Ammon's horn (tissue), 1 donor: ENCODE data around the gene GTF3C4.
"Not testable (repeated sequence)": the region's sequence is repeated elsewhere in the genome, so short reads cannot be mapped to it uniquely, and the experiment has no call there.

ENCODE experiments used
- DNase-seq: peaks from one replicate; pipeline ENCODE4 v3.0.0-alpha.2; 2016; ENCODE audit warnings: low spot score

Gene GTF3C4

DNA sequence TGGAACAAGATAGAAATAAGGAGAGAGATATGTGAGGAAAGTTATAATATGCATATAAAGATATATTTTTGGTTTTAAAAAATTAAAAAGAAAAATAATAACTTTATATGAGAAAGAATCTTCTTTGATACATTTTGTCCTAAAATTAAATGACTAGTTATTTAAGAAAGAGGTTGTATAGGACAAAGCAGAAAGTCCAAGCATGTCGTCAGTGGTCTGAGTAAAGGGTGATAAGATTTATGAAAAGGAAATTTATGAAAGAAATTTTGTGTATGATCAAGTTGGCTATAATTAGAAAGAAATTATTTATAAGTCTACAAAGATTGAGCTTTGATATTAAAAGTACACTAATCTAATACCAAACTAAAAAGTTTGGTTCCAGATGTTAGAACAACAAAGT is 32.0 kb downstream of the GTF3C4 start:
- DNase-seq: no peak

DNA sequence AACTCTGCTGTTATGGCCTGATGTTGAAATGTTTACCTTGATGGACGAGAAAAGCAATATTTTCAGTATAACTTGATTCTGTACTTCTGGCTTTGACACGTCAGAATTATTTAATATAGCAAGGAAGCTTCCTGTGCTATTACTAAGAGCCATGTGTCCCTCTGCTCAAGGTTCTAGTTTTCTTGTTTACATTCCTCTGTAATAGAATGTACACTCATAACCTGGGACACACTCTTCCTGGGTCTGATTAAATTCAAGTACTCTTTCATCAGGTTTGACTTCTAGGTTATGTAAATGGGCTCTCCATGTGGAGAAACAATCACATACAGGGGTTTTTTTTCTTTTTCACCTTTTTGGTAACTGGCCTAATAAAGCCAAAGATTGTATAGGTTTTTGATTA is 33.1 kb downstream of the GTF3C4 start:
- DNase-seq: no peak

DNA sequence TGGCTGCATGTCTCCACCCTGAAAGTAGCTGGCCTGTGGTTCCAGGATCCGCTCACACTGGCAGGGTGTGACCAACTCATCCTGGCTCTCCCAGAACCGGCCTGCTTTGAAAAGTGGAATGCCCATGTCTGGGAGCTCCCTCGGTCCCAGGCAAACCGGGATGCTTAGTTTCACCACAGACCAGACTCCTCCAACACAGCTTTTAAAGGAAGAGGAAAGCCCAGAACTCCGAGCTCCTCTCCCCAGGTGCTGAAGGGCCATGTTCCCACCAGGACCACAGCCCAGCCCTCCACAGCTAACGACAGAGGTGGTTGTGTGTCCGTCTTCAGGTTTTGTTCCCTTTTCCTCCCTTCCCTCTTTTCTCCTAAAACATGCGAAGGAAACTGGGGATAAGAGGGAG is 38.0 kb downstream of the GTF3C4 start:
- no peak for DNase-seq

DNA sequence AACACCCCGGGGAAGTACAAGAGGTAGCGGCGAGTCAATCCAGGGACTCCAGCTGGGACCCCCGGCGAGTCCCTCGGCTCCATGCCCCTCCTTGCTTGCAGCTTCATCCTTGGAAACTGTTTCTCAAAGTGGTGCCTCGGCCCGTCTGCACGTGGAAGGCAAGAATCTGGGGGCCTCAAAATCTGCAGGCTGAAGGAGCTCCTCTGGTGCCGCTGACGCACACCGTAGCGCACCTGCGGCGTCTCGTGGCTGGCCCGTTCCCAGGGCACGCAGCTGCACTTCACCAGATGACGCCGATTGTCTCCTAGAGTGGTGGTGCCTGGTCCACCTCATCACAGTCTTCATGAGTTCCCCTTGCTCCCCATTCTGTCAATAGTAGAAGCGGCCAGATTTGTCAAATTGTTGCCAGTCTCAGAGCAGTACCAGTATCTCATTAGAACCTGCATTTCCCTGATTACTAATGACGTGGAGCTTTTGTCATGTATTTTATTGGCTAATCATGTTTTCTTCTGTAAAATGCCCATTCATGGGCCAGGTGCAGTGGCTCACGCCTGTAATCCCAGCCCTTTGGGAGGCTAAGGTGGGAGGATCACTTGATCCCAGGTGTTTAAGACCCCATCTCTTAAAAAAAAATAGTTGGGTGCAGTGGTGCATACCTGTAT is 38.6 kb downstream of the GTF3C4 start:
- DNase-seq: no peak

DNA sequence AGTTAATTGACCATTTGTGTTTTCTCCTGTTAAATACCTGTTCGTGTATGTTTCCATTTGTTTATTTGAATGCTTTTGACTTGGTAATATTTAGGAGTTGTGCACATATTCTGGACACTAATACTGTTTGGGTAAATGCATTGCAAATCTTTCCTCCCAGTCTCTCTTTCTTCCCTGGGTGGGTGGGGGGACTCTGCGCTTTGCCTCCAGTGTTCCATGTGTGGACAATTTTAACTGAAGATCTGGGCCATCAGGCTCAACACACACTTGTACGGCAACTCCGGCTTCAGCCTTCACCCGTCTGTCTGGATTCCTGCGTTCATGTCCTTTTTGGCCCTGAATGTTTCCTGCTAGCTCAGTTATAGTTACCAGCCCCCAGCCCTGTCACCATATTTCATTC is 40.1 kb downstream of the GTF3C4 start:
- no peak for DNase-seq

DNA sequence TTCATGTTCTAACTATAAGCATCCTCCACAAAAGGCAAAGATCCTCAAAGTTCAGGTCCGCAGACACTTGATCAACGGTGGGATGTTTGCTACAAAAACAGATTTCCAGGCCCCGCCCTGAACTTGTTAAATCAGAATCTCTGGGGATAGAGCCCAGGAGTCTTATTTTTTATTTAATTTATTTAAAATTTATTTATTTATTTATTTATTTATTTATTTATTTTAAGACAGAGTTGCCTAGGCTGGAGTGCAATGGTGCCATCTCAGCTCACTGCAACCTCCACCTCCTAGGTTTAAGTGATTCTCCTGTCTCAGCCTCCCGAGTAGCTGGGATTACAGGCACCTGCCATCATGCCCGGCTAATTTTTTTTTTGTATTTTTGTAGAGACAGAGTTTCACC is 40.9 kb downstream of the GTF3C4 start:
- not testable (repeated sequence) for DNase-seq

DNA sequence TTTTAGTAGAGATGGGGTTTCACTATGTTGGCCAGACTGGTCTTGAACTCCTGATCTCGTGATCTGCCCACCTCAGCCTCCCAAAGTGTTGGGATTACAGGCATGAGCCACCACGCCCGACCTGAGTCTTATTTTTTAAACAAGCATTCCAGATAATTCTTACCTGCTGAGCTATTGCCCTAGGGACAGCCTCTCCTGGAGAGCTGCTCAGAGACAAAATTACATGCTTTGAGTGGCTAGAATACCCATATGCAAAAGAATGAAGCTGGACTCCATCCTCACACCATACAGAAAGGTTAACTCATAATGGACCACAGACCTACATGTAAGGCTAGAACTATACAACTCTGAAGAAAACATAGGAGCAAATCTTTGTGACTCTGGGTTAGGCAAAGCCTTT is 41.6 kb downstream of the GTF3C4 start:
- no peak for DNase-seq

DNA sequence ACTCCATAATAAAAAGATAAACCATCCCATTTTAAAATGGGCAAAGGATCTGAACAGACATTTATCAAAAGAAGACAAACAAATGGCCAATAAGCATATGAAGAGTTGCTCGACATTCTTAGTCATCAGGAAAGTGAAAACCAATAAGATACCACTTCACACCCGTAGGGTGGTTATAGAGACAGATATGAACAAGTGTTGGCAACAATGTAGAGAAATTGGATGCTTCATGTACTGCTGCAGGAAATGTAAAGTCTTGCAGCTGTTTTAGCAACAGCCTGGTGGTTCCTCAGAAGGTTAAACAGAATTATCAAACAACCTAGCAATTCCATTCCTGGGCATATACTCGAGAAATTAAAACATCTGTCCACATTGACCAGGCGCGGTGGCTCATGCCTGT is 42.5 kb downstream of the GTF3C4 start:
- DNase-seq: no peak

DNA sequence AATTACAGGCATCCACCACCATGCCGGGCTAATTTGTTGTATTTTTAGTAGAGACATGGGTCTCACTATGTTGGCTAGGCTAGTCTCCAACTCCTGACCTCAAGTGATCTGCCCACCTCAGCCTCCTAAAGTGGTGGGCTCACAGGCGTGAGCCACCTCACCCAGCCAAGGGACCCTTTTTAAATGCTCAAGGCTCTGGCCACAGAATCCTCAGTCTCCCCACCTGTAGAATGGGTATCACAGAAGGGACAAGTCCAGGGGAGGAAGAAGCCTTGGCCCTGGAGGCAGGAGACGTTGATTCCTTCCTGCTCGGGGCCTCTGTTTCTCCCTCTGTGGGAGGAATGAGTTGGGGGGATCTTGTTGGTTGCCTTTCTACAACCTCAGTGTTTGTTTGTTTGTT is 45.7 kb downstream of the GTF3C4 start:
- no peak for DNase-seq

DNA sequence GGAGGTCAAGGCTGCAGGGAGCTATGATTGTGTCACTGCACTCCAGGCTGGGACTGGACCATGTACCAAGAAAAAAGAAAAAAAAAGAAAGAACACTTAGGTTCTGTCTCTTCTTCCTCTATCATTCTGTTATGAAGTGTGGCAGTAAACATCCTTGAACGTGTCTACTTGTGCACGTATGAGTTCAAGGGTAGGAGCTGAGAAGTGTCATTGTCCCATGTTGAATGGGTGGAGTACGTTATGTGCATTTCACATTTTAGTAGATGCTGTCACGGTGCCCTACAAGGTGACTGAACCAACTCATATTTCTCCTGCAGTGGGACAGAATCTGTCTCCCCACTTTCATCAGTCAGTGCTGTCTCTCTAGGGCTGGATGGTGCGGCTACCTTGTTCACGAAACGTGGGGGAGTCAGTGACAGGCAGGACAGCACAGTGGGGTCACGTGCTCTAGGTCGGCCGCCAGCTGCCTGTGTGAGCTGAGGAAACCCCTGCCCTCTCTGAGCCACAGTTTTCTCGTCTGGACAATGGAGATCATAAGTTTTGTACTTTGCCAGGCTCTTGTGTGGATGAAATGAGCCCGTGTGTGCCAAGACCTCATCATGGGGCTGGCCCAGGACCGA is 47.2 kb downstream of the GTF3C4 start:
- DNase-seq: no peak

DNA sequence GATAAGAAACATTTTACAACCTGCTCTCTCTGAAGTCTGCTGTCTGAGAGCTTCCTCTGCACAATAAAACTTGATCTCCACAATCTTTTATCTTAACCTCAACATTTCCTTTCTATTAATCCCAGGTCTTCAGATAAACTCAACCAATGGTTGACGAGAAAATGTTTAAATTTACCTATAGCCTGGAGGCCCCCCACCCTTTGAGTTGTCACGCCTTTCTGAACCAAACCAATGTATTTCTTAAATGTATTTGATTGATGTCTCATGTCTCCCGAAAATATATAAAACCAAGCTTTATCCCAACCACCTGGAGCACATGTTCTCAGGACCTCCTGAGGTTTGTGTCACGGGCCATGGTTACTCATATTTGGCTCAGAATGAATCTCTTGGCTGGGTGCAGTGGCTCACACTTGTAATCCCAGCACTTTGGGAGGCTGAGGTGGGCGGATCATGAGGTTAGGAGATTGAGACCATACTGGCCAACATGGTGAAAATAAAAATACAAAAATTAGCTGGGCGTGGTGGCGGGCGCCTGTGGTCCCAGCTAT is 48.2 kb downstream of the GTF3C4 start:
- DNase-seq: not testable (repeated sequence)

DNA sequence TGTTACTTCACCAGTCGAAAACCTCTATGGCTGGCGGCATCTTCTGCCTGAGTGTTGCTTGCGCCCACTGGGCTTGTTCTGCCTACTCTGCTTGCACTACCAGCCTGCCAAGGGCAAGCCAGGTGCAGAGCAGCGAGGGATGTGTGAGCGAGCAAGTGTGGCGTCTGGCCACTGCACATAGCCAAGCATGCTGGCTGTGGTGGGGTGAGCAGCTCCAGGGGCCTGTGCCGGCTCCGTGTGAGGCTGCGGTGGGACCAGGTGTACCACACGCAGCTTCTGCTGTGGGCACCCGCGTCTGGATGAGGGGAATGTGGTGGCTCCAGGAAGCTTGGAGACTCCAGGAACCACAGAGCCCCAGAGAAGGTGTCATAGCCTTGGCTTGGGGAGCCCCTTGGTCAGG is 51.4 kb downstream of the GTF3C4 start:
- no peak for DNase-seq

DNA sequence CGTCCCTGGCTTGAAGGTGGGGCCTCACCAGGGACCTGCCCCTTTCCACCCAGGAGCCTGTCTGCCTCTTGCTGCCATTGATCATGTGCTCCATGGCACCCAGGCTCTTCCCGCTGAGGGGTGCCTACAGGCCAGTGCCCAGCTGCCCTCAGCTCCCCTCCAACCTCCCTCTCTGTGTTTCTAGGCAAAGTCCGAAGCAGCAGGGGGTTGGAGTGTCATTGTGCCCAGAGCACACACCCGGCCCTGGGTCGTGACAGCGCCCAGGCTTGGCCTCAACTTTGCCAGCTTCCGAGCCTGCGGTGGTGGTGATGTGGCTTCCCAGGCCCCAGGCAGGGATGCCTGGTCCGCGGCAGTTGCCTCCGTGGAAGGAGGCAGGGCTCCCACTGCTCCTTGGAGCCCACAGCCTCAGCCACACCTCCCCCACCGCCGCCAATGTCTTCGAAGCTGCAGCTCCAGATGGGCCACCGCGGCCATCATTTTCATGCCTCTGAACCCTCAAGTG is 52.4 kb downstream of the GTF3C4 start:
- no peak for DNase-seq

DNA sequence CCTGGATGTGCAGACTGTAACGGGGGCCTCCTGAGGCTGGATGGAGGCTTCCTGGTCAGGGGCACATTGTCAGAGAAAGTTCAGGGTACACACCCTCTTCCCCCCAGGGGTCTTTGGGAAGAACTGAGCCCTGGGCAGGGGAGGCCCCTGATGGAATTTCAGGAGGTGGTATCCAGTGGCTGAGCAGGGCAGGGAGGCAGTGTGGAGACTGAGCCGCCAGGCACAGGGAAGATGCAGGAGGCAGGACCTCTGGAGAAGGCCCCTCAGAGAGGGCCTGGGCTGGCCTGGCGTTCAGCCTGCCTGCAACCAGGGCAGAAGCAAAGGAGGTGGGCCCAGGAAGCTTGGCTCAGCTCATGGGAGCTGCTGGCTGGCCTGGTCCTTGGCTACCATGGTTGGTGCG is 53.5 kb downstream of the GTF3C4 start:
- DNase-seq: no peak

DNA sequence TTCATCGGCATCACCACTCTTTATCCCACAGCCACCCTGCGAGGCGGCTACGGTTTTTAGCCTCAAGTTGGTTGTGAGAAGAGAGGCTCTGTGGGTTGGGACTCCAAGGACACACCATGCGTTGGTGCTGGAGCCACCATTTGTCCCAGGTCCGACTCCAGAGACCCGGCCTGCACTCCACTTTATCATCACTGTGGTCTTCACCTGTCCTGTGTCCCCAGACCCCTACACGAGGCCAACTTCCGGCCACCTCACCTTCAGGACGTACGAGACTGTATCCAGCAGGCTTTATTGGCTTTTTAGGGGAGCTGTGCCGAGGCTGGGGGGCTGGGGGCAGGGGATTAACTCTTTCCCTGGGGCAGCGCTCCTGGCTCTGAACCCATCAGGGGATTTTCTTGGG is 55.0 kb downstream of the GTF3C4 start:
- no peak for DNase-seq

DNA sequence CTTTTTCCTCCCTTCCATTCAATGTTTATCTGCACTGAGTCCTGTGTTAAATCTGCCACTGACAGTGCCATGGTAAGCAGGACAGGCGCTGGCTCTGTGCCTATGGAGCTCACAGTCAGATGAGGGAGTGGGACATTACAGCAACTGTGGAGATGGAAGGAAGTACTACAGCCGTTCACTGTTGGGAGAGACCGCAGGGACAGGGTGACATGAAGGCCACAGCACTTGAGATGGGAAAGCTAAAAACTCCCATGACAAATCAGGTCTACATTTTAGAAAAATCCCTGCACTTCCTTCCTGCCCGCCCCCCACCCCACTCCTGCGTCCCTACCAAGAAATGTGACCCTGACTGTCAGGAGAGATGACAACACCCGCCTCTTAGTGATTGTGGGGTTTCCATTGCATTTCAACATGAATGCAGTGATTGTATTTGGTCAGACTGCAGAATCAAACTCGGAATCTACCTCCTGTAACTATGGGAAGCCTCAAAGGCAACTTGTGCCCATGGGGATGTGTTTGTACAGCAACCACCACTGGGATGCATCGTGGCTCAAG is 56.4 kb downstream of the GTF3C4 start:
- DNase-seq: no peak

DNA sequence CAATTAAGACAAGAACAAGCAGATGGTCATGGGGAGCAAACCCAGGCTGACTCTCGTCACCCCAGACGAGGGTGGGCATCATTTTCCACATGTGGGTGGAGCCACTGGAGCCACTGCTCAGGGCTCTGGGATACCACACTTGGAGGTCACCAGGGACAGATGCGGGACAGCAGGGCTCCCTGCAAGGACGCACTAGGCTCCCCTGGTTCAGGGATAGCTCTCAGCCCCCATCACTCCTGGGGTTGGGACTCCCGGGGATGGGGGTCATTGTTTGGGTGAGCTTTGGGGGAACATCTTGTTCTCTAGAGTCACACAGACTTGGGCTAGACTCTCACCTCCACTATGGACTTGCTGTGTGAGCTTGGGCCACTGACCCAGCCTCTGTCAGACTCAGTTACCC is 57.8 kb downstream of the GTF3C4 start:
- no peak for DNase-seq

DNA sequence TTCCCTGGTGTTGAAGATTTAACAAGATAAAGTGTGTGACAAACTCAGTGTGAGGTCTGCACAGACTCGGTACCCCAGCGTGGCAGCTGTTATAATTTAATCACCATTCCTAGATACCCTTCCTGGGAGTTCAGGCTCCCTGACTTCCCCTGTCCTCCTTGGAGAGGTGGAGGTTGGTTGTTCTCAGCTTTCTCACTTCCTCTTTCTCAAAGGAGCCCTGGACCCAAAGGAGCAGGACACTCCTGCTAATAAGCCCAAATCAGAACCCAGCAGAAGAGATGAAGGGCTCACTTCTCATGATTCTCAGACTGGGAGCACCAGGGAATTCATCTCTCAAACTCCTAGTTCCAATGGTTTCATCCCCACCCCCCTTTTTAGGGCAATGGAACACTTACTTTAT is 58.2 kb downstream of the GTF3C4 start:
- DNase-seq: no peak

DNA sequence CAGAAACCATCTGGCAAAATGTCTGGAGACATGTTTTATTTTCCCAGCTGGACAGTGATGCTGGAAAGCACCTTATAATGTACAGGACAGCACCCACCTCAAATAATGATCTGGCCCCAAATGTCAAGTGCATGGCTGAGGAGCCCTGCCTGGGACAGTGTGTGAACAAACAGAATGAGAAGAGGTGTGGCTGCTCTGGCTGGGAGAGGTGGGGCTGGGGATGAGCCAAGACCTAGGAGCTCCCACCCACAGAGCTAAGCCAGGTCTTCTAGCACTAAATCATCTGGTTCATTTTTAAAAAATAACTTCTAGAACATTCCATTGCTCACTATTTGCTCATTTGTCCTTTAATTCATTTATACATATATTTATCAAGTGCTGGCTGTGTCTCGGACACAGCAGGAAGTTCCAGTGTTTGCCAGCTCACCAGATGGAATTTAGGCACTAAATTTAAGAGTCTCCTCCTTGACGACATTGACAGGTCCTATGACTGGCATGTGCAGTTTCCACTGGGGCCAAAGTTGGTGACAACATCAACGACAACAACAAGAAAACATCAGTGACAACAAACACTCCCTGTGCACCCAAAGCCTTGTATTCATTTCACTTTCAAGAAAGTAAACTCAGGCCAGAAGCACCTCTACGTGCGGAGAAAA is 59.1 kb downstream of the GTF3C4 start:
- no peak for DNase-seq

DNA sequence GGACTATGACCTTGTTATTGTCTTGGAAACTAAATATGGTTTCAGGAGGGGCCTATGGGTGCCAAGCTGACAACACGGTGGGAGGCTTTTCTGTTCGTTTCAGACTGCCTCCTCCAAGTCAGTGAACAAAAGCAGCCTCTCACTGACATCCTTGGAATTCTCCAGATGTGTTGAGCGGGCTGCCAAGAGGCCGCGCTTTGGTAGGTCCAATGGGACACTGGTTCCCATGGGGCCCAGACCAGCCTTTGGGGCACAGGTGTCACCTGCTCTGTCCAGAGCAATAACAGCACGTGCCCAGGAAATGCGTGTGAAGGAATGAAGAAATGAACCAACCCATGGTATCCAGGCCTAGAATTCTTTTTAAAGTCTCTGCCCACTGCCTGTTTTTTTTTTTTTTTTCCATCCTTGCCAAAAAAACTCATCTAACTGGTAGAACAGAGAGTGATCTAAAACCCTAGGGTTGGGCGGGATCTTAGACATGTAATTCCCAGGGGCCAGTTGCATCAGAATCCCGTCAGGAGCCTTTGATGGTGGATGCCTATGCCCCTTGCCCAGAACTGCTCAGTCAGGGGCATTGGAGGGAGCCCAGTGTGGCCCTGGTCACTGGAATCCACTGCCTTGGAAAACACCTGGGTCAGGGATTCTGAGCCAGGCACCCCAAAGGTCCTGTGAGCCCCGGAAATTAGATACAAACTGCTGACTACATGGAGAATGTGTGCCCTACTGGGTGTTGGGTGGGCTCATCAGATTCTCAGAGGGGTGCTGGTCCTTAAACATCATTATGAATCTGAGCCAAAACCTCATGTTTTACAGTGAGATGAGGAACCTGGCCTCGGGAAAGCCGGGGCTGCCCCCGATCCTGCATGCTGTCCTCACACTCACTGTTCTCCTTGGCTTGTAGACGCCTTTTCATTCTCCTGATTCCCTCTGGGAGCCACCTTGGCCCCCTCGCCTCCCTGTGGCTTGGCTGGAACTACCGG is 60.1 kb downstream of the GTF3C4 start:
- no peak for DNase-seq

DNA sequence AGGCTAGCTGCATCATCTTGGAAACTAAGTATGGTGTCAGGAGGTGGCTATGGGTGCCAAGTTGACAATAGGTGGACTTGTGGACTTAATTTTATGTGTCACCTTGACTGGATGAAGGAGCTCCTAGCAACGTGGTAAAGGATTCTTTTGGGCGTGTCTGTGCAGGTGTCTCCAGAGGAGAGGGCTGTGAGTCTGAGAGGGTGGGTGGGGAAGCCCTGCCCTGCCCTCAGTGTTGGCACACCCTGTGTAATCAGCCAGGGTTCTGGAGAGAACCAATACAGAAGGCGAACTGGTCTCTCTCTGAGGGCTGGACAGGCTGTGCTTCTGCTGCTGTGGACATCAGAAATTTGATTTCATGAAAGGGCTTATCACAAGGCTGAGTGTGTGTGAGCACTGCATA is 61.0 kb downstream of the GTF3C4 start:
- DNase-seq: no peak
